ENCODE measurements around the gene BLTP3A.
"Not testable (repeated sequence)": the region's sequence is repeated elsewhere in the genome, so short reads cannot be mapped to it uniquely, and the experiment has no call there.

GRCh38 chr6:34785375-34785774 is 6.5 kb upstream of the BLTP3A start:
- TF ChIP-seq EP300 (IDR thresholded peaks at IDR 0.05); CTCF (IDR thresholded peaks at IDR 0.05); POLR2AphosphoS5 (IDR thresholded peaks at IDR 0.05); POLR2A (IDR thresholded peaks at IDR 0.05; ENCODE audit: low read depth): not testable (repeated sequence)

All from esophagus muscularis mucosa (tissue), 4 donors.